Fibroblast of skin of back (primary cell): ENCODE data around the gene MN1.
"Not testable (repeated sequence)": the region's sequence is repeated elsewhere in the genome, so short reads cannot be mapped to it uniquely, and the experiment has no call there.

Source experiments
- DNase-seq: peaks from one replicate; pipeline ENCODE4 v3.0.0-alpha.2; 2013

MN1 gene

DNA sequence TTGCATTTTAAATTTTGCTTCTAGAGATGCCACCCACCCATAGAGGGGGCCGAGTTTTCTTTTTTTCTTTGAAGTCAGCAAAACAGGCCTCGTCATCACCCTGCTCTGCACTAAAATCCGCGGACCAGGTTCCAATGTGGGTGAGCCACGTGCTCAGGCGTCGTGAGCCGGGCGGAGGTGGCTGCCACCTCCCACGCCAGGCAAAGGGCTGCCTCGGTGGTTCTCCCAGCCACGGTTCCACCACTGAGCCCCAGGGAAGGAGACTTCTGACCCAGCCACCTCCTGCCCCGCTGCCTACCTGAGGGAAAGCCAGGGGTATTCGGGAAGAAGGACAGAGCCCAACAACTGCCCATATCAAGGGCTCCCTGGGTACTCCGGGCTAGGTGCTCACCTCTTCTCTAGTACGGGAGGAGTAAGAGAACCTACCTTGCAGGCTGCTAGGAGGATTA, 45.3 kb downstream of the MN1 start:
- DNase-seq: no peak

DNA sequence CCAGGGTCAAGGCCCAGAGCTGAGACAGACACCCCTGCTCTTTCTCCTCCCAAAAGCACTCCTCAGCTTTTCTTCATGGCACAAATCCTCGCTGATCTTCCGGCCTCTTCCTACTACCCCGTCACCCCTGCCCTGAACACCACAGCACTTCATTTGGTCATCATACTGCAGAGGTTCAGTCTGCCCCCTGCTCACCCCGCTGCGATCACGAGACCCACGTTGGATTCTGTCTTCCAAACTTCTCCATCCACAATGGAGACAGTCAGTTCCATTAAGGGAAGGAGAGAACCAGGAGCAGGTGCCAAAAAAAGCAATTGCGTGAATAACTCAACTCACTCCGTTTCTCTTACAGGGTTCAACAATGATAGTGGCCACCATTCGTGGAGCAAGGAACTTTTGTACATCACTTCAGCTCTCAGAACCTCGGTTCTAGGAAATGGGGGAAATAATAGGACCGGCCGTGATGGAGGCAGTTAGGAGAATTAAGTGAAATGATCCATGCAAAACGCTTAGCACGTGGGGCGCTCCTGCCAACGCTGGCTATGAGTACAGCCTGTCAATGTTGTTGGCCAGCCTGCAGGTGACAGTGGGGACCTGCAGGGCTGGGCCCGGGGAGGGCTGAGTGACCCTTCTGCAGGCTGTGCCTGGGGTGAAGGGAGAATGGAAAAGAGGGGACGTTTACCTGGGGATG, 45.9 kb downstream of the MN1 start:
- DNase-seq: no peak

DNA sequence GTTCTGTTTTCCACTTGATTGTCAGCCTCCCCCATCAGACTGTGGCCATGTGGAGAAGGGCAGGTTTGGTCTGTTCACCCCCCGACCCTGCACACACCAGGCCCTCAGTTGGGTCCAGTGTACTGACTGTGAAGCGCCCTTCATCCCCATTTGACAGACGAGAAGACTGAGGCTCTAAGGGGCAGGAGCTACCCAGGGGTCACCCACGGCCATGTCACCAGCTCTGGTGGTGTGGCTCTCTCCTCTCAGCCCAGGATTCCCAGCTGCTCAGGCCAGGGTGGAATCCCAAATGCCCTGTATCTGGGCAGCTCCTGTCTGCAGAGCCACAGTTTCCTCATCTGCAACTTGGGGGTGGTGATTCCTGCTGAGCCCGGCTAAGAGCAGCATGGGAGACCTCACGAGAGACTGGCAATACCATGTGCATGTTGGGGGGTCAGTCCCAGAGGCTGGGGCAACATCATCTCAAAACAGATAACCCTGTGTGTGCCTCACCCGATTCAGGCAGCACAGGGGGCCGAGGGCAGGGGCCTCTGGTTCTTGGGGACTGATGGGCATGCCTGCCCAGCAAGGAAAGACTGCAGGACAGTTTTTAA, 46.6 kb downstream of the MN1 start:
- no peak for DNase-seq

DNA sequence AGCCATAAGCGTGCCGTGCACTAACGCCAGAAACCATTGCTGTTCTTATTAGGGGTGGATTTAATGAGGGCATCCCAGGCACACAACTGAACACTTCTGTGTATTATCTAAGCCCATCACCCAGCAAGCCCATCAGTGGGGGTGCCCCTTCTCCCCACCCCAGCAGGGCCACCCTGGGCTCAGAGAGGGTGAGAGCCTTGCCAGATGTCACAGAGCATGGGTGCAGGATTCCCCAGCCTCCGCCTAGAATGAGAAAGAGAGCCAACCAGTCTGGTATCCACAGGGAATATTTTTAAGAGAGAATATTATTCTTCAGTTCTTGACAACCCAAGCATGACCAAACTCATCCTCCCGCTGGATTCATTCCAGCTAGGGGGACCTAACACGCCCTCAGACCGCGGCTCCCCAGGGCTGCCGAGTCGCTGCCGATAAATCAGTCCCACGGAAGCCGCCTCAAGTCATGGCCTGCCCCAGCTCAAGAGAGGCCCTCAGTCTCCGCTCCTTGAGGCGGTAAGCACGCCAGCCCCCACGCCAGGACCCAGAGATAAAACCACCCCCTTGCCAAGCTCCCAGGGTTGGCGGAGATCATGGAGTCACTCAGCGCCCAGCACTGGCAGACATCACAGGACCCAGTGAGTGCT, 47.2 kb downstream of the MN1 start:
- DNase-seq: peak; percentile 50

DNA sequence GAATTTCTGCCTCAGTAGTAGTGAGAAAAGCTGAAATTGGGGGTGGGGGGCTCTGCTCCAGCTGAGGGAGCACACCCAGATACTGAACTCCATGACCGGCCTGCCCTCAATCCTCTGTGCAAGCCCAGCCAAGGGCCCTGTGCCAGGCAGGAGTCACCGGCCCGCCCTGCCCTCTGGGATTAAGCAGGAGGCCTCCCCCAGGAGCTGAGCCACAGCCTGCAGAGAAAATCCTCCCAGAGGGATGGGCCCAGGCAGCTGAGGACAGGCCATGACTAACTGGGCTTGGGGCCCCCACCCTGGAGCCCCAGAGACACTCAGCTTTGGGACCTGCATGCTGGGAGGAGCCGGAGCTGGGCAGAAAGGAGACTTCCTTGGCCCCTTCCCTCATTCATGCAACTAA, 48.8 kb downstream of the MN1 start:
- peak; percentile 91 for DNase-seq

DNA sequence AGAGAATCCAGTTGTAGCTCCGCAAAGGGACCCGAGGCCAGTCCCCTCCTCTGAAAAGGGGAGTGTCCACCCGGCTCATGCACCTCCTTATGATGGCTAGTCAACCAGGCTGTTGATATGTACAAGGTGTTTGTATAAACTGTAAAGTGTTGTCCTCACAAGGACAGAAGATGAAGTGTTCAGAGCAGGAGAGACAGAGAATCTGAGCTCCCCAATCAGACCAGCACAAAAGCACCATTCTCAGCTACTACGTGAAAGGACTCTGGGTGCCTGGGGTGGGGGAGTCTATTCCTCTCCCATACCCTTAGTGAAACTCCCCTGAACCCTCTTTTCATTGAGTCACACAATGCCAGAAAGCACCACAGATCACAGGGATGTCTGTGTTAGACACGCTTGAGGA, 49.4 kb downstream of the MN1 start:
- no peak for DNase-seq

DNA sequence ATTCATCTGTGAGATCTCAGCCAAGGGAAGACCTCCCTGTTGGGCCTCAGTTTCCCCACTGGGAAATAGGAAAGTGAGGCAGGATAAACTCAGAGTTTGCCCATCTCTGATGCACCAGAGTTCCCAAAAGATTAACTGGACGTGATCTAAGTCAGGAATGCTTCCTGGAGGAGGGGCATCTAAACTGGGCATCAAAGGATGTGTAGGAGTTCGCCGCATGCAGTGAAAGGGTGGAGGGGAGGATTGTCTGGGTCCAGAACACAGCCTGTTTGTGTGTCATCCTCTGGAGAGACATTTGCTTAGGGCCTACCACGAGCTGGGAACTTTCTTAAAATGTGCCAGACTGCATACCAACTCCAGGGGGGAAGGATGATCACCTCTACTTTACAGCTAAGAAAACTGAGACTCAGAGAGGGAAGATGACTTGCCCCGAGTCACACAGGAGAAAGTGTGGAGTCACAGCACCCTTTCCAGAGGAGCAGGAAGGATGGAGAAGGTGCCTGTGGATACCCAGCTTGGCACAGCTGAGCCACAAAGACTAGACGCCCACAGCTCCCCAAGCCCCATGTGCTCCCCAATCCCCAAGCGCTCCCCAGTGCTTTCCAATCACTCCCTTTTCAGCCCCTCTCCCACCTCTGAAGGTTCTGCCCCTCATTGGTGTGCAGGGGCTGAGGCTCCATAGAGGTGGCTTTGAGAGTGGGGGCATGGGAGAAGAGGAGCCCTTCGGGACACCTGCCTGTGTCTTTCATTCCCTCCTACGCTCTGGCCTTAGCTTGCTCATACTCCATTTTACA, 50.1 kb downstream of the MN1 start:
- no peak for DNase-seq

DNA sequence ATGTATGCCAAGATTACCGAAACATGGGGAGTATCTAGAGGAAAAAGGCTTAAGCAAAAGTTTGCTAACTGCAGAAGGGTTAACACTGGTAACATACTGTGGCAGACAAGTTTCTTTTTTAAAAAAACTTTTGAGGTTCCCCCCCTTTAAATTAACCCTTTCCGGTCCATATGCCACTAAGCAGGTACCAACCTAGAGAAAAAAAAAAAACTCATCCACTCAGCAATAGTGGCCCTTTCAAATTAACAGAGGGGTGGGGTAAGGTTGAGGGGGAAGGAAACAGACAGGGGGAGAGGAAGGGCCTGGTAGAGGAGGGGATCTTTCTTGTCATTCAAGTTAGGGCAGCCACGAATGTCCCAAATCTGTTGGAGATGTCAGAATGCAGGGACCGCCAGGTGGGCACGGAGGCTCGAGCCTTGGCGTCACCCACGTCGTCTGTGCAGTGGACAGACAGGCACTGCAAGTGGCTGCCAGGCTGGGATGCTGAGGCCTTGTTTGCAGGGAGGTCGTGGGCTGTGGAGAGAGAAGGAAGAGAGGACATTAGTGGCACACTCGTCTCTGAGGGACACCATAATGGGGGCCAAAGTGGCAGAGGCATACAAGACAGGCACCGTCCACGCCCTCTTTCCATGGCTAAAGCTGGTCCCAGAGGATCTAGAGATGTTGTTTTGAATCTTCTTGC, 50.8 kb downstream of the MN1 start:
- DNase-seq: no peak

DNA sequence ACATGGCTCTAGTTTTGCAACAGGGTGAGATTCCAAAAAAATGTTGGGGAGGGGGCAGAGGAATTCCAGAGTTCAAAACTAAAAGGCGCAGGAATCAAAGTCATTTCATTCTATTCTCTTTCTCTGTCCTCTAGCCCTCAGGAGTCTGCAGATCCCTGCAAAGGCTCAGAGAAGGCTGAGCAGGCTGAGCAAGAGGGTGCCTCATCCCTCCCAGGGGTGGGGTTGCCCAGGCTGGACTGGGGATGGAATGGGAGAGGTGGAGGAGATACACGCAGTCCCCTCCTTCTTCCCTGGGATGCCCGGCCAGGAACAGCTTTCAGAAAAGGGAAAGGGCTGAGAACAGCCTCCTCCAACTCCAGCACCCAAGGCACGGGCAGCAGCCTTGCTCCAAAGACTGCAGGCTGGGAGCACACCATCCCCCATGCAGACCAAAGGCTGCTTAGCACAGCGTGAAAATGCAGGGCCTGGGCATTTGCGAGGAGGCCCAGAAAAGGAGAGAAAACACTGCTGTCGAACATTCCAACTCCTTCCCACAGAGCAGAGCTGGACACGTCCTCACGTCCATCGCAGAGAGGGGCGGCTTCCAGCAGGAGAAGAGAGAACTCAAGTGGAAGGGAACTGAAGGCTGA, 51.8 kb downstream of the MN1 start:
- peak; percentile 77 for DNase-seq

DNA sequence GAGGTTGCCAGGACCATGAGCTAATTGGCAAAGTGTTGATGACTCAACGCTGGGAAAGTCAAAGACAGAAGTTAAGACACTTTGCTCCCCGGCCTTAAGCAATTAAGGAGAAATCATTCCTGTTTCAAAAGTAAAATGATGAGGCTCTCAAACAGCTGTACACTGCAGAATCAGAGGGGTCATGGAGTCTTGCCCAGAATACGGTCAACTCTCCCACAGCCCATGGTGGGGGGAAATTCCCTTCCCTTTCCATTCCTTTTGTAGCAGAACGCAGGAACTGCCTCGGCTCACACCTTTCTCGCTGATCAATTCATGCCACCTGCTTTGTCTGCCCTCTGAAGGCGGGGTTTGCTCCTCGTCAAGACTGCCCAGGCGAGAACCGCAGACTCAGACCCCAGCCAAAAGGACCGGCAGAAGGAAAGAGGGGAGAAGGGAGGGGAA, 52.8 kb downstream of the MN1 start:
- DNase-seq: peak; percentile 74

DNA sequence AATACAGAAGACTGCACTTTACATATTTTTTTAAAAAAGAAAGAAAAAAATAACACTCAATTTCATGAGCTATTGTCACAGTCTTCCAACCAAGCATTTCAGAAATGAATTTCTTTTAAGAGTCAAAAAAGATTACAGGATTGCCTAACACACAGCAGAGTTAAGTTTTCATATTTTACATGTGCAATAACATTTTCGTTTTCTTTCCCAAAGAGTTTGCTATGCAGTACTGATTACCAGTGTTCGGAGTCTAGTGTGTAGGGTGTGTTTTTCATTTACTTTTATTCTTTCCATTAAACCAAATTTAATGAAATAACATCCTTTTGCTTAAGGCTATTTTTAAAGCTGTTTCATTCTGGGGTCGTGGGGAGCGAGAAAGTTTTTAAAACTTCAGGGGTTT, 53.2 kb downstream of the MN1 start:
- DNase-seq: no peak

DNA sequence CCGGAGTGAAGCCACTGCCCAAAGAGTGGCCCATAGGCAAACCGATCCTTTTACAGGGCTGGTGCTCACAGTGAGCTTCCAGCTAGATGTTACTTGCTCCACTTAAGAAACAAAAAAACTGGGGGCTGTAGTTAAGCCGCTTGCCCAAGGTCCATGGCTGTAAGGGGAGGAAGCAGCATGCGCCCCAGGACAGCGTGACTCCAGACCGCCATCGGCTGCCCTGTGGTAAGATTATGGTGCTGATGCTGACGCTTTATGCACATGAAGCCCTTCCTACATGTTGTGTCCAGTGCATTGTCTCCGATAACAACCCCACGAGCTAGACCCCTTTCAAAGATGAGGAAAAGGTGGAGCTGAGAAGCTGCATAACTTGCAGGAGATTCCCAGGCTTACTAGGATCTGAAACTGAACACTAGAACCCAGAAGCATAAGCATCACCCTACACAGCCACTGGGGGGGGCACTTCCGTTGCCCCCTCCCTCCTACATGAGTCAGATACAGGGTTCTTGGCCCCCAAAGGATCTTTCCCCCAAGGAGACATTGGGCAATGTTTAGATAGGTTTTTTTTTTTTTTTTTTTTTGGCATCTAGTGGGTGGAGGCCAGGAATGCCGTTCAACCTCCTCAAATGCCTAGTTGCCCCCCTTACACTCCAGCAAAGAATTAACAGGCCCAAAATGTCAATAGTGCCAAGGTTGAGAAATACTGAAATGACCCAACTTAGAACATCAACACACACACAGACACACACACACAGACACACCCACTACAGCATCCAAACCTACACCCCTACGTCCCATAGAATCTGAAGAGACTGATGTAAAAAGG, 53.9 kb downstream of the MN1 start:
- DNase-seq: peak; percentile 38

DNA sequence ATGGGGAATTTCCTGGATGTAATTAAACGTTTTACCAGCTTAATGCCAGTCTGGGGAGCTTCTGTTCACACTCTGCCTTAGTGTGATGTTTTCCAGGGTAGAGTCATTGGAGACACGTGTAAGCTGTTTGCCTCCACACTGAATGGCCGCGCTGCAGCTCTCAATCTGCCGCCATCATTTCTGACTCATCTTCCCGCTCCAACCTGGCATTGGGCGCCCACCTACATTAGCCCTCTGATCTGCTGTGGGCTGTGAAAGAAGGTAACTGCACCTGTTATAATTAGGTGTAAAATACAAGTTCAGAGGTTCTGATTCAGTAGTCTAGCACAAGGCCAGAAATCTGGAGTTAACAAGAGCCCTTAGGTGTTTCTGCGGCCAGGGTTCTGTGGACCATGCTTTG, 54.6 kb downstream of the MN1 start:
- no peak for DNase-seq

DNA sequence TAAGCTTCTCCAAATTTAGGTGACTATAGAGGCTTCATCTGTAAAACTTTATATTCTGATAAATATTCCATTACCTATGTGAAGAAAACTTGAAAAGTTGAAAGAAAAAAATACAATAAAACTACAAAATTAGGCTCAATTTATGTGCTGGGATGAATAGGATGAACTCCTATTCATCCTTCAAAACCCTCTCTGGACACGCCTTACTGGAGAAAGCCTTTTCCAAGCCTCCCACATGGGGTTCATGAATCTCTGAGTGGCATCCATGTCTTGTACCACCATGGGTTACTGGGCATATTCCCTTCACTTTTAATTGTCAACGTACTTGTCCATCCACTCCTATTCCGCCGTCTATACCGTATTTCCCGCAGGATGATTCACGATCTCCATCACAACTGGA, 55.7 kb downstream of the MN1 start:
- no peak for DNase-seq

DNA sequence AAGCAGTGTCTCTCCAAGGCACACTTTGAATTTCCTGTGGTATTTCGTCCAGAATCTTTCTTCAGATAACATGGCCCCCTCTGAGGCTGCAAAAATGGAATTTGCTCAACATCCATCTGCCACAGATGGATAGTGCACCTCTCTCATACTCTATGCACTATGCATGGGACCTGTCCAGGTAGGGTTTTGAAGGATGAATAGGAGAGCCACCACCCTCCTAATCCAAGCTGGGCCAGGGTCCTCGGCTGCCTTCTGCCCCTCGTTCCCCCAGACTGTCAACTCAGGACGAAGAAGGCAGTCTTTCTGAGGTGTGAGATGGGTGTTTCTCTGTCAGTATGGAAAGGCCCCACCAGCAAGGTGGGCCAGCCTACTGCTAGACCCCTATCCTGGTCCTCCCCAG, 56.4 kb downstream of the MN1 start:
- no peak for DNase-seq

DNA sequence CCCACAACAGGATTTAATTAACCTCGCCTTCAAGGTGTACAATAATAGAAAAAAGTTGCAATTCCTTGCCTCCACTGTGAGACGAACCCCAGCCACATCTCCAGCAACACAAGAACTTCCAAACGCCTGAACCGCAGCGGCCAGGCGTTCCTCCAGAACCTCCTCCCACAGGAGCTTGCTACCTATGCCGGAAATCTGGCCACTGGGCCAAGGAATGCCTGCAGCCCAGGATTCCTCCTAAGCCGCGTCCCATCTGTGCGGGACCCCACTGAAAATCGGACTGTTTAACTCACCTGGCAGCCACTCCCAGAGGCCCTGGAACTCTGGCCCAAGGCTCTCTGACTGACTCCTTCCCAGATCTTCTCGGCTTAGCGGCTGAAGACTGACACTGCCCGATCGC, 57.5 kb downstream of the MN1 start:
- DNase-seq: not testable (repeated sequence)

DNA sequence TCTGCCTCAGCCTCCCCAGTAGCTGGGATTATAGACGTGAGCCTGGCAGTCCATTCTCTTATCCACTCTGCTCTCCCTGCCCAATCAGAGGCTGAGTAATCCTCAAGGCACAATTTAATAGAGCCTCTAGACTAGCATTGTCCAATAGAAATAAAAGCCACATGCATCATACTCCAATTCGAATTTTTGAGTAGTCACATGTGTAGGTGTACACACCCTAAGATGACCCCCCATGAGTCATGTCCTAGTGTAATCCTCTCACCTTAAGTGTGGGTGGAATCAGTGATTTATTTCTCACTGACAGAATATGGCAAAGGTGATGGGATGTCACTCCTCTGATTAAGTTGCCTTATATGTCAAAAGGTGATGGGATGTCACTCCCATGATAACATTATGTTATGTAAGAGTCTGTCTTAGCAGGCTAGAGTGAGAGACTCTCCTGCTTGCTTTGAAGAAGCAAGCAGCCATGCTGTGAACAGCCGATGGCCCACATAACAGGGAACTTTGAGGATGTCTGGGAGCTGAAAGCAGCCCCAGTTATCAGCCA, 61.3 kb downstream of the MN1 start:
- no peak for DNase-seq

DNA sequence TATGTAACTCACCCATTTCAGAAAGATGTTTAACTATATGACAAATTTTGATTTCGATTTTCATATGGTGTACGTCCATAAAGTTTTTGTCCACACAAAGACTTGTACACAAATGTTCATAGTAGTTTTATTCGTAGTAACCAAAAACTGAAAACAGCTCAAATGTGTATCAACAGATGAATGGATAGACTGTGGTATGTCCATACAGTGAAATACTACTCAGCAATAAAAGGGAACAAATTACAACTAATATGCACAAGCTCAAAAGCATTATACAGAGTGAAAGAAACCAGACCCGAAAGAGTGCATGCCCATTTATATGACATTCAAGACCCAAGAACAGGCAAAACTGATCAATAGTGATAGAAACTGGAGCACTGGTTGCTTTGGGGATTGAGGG, 64.0 kb downstream of the MN1 start:
- no peak for DNase-seq

DNA sequence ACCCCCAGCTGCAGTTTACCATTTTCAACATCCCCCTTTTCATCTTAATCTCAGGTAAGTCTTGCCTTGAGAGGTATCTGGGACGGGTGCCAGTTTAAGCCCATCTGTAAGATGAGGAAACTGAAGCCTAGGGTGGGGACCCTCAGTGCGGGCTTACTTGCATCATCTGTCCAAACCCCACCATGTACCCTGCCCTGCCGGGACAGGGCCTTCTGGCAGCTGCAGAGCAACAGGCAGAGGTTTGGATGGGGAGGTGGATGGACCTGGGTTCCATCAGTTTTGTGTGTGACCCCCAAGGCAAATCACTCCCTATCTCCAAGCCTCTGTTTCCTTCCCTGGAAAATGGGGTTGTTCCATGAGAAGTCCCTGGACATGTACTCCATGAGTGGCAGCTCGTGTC, 67.5 kb downstream of the MN1 start:
- no peak for DNase-seq

DNA sequence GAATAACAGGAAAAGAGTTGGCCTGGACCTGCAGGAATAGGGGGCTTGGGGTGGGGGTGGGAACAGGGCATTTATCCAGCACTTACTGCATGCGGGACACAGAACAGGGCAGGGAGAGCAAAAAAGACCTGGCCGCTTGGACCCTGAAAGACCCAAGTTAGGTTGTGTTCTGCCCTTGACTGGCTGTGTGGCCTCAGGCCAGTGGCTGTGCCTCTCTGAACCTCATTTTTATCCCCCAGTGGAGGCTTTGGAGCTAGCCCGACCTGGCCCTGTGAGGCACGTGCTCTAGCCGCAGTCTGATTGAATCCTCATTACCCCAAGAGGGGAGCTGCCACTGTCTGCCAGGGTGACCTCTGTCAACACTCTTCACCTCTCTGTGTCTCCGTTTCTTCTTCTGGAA, 68.7 kb downstream of the MN1 start:
- DNase-seq: no peak

DNA sequence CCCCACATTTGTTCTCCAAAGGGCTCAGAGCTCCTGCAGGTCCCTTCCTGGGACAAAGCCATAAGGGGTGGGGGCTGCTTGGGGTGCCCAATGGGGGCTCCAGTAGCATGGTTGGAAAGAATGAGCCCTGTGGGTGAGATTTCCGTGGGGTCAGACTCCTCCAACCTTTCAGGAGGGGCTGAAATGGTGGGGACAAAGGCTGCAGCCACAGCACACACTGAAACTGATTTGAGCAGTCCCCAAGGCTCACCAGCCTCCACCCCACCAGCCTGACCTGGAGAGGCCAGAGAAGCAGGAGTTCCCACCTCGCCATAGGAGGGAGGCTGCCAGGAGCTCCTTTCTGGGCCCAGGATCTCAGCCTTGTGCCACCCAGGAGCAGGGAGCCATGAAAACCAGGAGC, 69.2 kb downstream of the MN1 start:
- DNase-seq: no peak
